GM12891 (cell line): ENCODE results near the gene TAOK2.

Experiments
- PAX5 ChIP-seq: IDR thresholded peaks from 2 replicates; pipeline ENCODE4 v1.6.1; 2011; ENCODE audit warnings: low read length, moderate library complexity, mild to moderate bottlenecking; ENCODE audit not compliant: insufficient read depth, severe bottlenecking
- POLR2A ChIP-seq: IDR thresholded peaks from 2 replicates; pipeline ENCODE4 v1.6.1; 2011; ENCODE audit warnings: low read depth, low read length, control low read depth
- POLR2AphosphoS5 ChIP-seq: IDR thresholded peaks from 2 replicates; pipeline ENCODE4 v1.6.1; 2011; ENCODE audit warnings: low read depth, low read length, control low read depth
- POU2F2 ChIP-seq: IDR thresholded peaks from 2 replicates; pipeline ENCODE4 v1.6.1; 2011; ENCODE audit warnings: low read depth, mild to moderate bottlenecking, control low read depth, low read length, moderate library complexity
- SPI1 ChIP-seq: IDR thresholded peaks from 2 replicates; pipeline ENCODE4 v1.6.1; 2011; ENCODE audit warnings: low read depth, low read length, control low read depth
- TAF1 ChIP-seq: IDR thresholded peaks from 2 replicates; pipeline ENCODE4 v1.6.1; 2011; ENCODE audit warnings: low read depth, low read length, control low read depth

- TF ChIP-seq POLR2A (no peak), POLR2AphosphoS5 (no peak), TAF1 (0 out of 2 replicates have a peak, but pooled peaks have one; percentile 21), SPI1 (no peak; the same call in 1 of the 2 replicates), POU2F2 (no peak), PAX5 (no peak)
These were observed 844 bp downstream of the TAOK2 start for GRCh38 chr16:29974291-29975133.
